ENCODE data around the gene VAV2.
"Not testable (repeated sequence)": the region's sequence is repeated elsewhere in the genome, so short reads cannot be mapped to it uniquely, and the experiment has no call there.

The VAV2 gene

GRCh38 chr9:133934482-133935232, 57.5 kb downstream of the VAV2 start:
- no peak for DNase-seq

GRCh38 chr9:133933426-133934026, 58.6 kb downstream of the VAV2 start:
- DNase-seq: no peak

- DNase-seq: peak; percentile 69
These were observed 59.5 kb downstream of the VAV2 start for GRCh38 chr9:133932633-133933032.

GRCh38 chr9:133932181-133932580, 59.9 kb downstream of the VAV2 start:
- DNase-seq: no peak

GRCh38 chr9:133930682-133931485, 61.2 kb downstream of the VAV2 start:
- peak; percentile 71 for DNase-seq

GRCh38 chr9:133930046-133930681, 62.0 kb downstream of the VAV2 start:
- no peak for DNase-seq

GRCh38 chr9:133929599-133929998, 62.5 kb downstream of the VAV2 start:
- DNase-seq: no peak

- peak; percentile 11 for DNase-seq
These were observed 63.8 kb downstream of the VAV2 start for GRCh38 chr9:133928248-133928764.

- no peak for DNase-seq
These were observed 65.1 kb downstream of the VAV2 start for GRCh38 chr9:133927041-133927440.

- DNase-seq: no peak
These were observed 65.8 kb downstream of the VAV2 start for GRCh38 chr9:133926165-133926856.

GRCh38 chr9:133924453-133924852, 67.7 kb downstream of the VAV2 start:
- no peak for DNase-seq

GRCh38 chr9:133923608-133924007, 68.5 kb downstream of the VAV2 start:
- DNase-seq: not testable (repeated sequence)

GRCh38 chr9:133921866-133922265, 70.3 kb downstream of the VAV2 start:
- no peak for DNase-seq

- DNase-seq: no peak
These were observed 71.7 kb downstream of the VAV2 start for GRCh38 chr9:133920471-133920870.

GRCh38 chr9:133919253-133920115, 72.6 kb downstream of the VAV2 start:
- no peak for DNase-seq

GRCh38 chr9:133918111-133918813, 73.9 kb downstream of the VAV2 start:
- no peak for DNase-seq

- no peak for DNase-seq
These were observed 74.7 kb downstream of the VAV2 start for GRCh38 chr9:133917375-133917774.

GRCh38 chr9:133916159-133916541, 76.0 kb downstream of the VAV2 start:
- no peak for DNase-seq

GRCh38 chr9:133915534-133916158, 76.5 kb downstream of the VAV2 start:
- DNase-seq: no peak
